ENCODE data around the gene HEPN1. TPM values are rescaled to one million over a fixed set of nuclear protein-coding genes. Genes with fewer than 3 reads are reported as not detected.

Gene HEPN1
- total and polyA plus RNA-seq, 9 of the 15 experiments (the other 6 are each of a cell fraction or from before 2014, with no cell fraction given): not detected

GRCh38 chr11:124953753-124954589 lies 34.9 kb downstream of the HEPN1 start, which contains the start of gene CCDC15 (continued):
- TF ChIP-seq SRF (CRISPR knock-in tag; IDR thresholded peaks at IDR 0.05) (peak in 1 of 2 experiments; percentile 36; a peak in 1 of 4 replicates), ZNF586 (CRISPR knock-in tag; conservative IDR thresholded peaks at IDR 0.05) (no peak), U2AF1 (optimal IDR thresholded peaks at IDR 0.05; ENCODE audit: low read depth, low read length) (no peak), ZBED1 (IDR thresholded peaks at IDR 0.05) (no peak), CCAR2 (IDR thresholded peaks at IDR 0.05; ENCODE audit: low read depth, low read length) (no peak), HIVEP1 (CRISPR knock-in tag; IDR thresholded peaks at IDR 0.05) (no peak), TARDBP (IDR thresholded peaks at IDR 0.05) (no peak), POLR3G (IDR thresholded peaks at IDR 0.05; ENCODE audit: extremely low read depth, insufficient read length, insufficient replicate concordance) (no peak), YY1 (IDR thresholded peaks at IDR 0.05; ENCODE audit: borderline replicate concordance in 1 of 3, control insufficient read depth in 1 of 3, extremely low read depth in 1 of 3, insufficient read depth in 3 of 3, insufficient read length in 1 of 3, insufficient replicate concordance in 2 of 3, low read depth in 1 of 3, low read length in 2 of 3) (peak in 2 of 3 experiments; percentile 43 to 80), KLF6 (CRISPR knock-in tag; IDR thresholded peaks at IDR 0.05; ENCODE audit: borderline replicate concordance) (no peak), U2AF2 (optimal IDR thresholded peaks at IDR 0.05; ENCODE audit: low read depth, low read length) (no peak), ZC3H8 (IDR thresholded peaks at IDR 0.05) (0 out of 2 replicates have a peak, but pooled peaks have one; percentile 32), ZNF395 (CRISPR knock-in tag; IDR thresholded peaks at IDR 0.05) (peak; percentile 59; the same call in 1 of the 2 replicates), NKRF (IDR thresholded peaks at IDR 0.05; ENCODE audit: borderline replicate concordance) (peak; percentile 66), FOXK2 (conservative IDR thresholded peaks at IDR 0.05 in 1 of 2, IDR thresholded peaks at IDR 0.05 in 1 of 2; ENCODE audit: low read depth in 2 of 2) (0 out of 4 replicates have a peak, but pooled peaks of 1 of the 2 experiments have one; percentile 26), CTBP1 (IDR thresholded peaks at IDR 0.05; ENCODE audit: borderline replicate concordance) (peak; percentile 59; the same call in 1 of the 2 replicates), TRIM24 (IDR thresholded peaks at IDR 0.05) (0 out of 4 replicates have a peak, but pooled peaks of 1 of the 2 experiments have one; percentile 7), XRCC5 (IDR thresholded peaks at IDR 0.05; ENCODE audit: low read depth, low read length) (no peak; the same call in 1 of the 2 replicates), DPF2 (IDR thresholded peaks at IDR 0.05) (no peak), HLTF (IDR thresholded peaks at IDR 0.05) (peak; percentile 89; the same call in 1 of the 2 replicates), ZFPM2 (CRISPR knock-in tag; IDR thresholded peaks at IDR 0.05) (no peak), ZSCAN32 (CRISPR knock-in tag; IDR thresholded peaks at IDR 0.05) (no peak), SMARCA5 (IDR thresholded peaks at IDR 0.05) (no peak), RB1 (IDR thresholded peaks at IDR 0.05; ENCODE audit: low read depth) (peak; percentile 64; the same call in 1 of the 2 replicates)
- TF ChIP-seq, protein P1, sequence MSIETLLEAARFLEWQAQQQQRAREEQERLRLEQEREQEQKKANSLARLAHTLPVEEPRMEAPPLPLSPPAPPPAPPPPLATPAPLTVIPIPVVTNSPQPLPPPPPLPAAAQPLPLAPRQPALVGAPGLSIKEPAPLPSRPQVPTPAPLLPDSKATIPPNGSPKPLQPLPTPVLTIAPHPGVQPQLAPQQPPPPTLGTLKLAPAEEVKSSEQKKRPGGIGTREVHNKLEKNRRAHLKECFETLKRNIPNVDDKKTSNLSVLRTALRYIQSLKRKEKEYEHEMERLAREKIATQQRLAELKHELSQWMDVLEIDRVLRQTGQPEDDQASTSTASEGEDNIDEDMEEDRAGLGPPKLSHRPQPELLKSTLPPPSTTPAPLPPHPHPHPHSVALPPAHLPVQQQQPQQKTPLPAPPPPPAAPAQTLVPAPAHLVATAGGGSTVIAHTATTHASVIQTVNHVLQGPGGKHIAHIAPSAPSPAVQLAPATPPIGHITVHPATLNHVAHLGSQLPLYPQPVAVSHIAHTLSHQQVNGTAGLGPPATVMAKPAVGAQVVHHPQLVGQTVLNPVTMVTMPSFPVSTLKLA (conservative IDR thresholded peaks at IDR 0.05): peak; percentile 77 to 87

All from K562 (cell line).